SK-N-SH (cell line): ENCODE data around the gene TBC1D3B. TPM values are rescaled to one million over a fixed set of nuclear protein-coding genes. Genes with fewer than 3 reads are reported as not detected.

ENCODE experiments used
- CTCF ChIA-PET: fragments of 300-600, 350-600 bp; formaldehyde crosslinking; extraction: SDS; loops from one replicate; lab custom pipeline; 2021; lab: Yijun Ruan, JAX
- POLR2A ChIA-PET: fragments of 350-600 bp; sonication (Branson Sonifier 250); formaldehyde crosslinking; extraction: SDS; loops from one replicate; lab custom pipeline; 2020; ENCODE audit warnings: antibody characterized with exemption, inconsistent platforms; lab: Yijun Ruan, JAX
- DNase-seq: peaks from one replicate; pipeline ENCODE4 v3.0.0; 2012
- H2AFZ ChIP-seq: fragments of 200-600 bp; sonication (generic); 2 replicates; pipeline ENCODE4 v1.8.1; 2016; ENCODE audit warnings: antibody characterized with exemption, mild to moderate bottlenecking, low read depth
- H3F3A ChIP-seq: fragments of 200-600 bp; sonication (generic); replicated peaks from 2 replicates; pipeline ENCODE3; 2016; ENCODE audit warnings: antibody characterized with exemption, mild to moderate bottlenecking; ENCODE audit not compliant: insufficient read depth
- H3K27ac ChIP-seq, 2 experiments: fragments of 200-500 bp in 1 of 2; fragments of 200-600 bp in 1 of 2; sonication (Bioruptor generic) in 1 of 2; sonication (generic), shearing (Covaris generic) in 1 of 2; 2 replicates each; pipeline versions ENCODE4 v1.5.1 to v1.6.1; 2014 to 2016; ENCODE audit warnings: low read depth in 2 of 2, inconsistent platforms in 1 of 2, low read length in 1 of 2, mild to moderate bottlenecking in 1 of 2, mixed read lengths in 1 of 2
- H3K27me3 ChIP-seq: fragments of 200-600 bp; sonication (generic), shearing (Covaris generic); 2 replicates; pipeline ENCODE4 v1.6.1; 2016; ENCODE audit warnings: mixed run types; ENCODE audit not compliant: insufficient read depth
- H3K36me3 ChIP-seq, 2 experiments: fragments of 200-500 bp in 1 of 2; fragments of 200-600 bp in 1 of 2; sonication (Bioruptor generic) in 1 of 2; sonication (generic) in 1 of 2; replicated peaks in 1 of 2; 2 replicates each; pipeline versions ENCODE3 to v1.5.1; 2014 to 2016; ENCODE audit warnings: low read length in 1 of 2, mild to moderate bottlenecking in 1 of 2; ENCODE audit not compliant: insufficient read depth in 2 of 2, control insufficient read depth in 1 of 2
- H3K4me1 ChIP-seq, 2 experiments: fragments of 200-500 bp in 1 of 2; fragments of 200-600 bp in 1 of 2; sonication (Bioruptor generic) in 1 of 2; sonication (generic), shearing (Covaris generic) in 1 of 2; 2 replicates each; pipeline versions ENCODE4 v1.5.1 to v1.6.1; 2014 to 2016; ENCODE audit warnings: low read depth in 1 of 2, low read length in 1 of 2, mixed run types in 1 of 2; ENCODE audit not compliant: insufficient read depth in 2 of 2, control insufficient read depth in 1 of 2
- H3K4me2 ChIP-seq: fragments of 200-600 bp; sonication (generic), shearing (Covaris generic); 2 replicates; pipeline ENCODE4 v1.6.1; 2017; ENCODE audit warnings: mixed run types
- H3K4me3 ChIP-seq, 2 experiments: fragments of 200-500 bp in 1 of 2; fragments of 200-600 bp in 1 of 2; sonication (Bioruptor generic) in 1 of 2; sonication (generic), shearing (Covaris generic) in 1 of 2; 2 replicates each; pipeline versions ENCODE4 v1.5.1 to v1.8.1; 2014 to 2016; ENCODE audit warnings: low read depth in 2 of 2, inconsistent platforms in 1 of 2, low read length in 1 of 2, mild to moderate bottlenecking in 1 of 2, mixed read lengths in 1 of 2, moderate library complexity in 1 of 2
- H3K79me2 ChIP-seq: fragments of 200-600 bp; sonication (generic); 2 replicates; pipeline ENCODE4 v1.8.1; 2017; ENCODE audit warnings: mild to moderate bottlenecking; ENCODE audit not compliant: insufficient read depth
- H3K9ac ChIP-seq: fragments of 200-600 bp; sonication (generic); 2 replicates; pipeline ENCODE4 v1.6.1; 2017; ENCODE audit warnings: mixed run types
- H3K9me2 ChIP-seq: fragments of 200-600 bp; sonication (generic); 2 replicates; pipeline ENCODE4 v1.6.1; 2017; ENCODE audit warnings: mixed run types
- H3K9me3 ChIP-seq: fragments of 200-600 bp; sonication (generic); 2 replicates; pipeline ENCODE4 v1.6.1; 2017; ENCODE audit warnings: mixed run types, mild to moderate bottlenecking, moderate library complexity
- H4K20me1 ChIP-seq: fragments of 200-600 bp; sonication (generic); 2 replicates; pipeline ENCODE4 v1.6.1; 2017; ENCODE audit warnings: mild to moderate bottlenecking, mixed run types; ENCODE audit not compliant: insufficient read depth
- FOSL2 ChIP-seq: IDR thresholded peaks from 2 replicates; pipeline ENCODE4 v1.4.0; 2012; ENCODE audit warnings: low read depth, mild to moderate bottlenecking, moderate library complexity, borderline replicate concordance
- FOXJ3 ChIP-seq: sonication (generic); formaldehyde crosslinking; IDR thresholded peaks from 2 replicates; pipeline ENCODE4 v1.5.1; 2020; ENCODE audit warnings: mild to moderate bottlenecking, missing genetic modification reagents
- FOXM1 ChIP-seq: IDR thresholded peaks from 2 replicates; pipeline ENCODE4 v1.4.0; 2012; ENCODE audit warnings: low read depth, mild to moderate bottlenecking
- IRF3 ChIP-seq: fragments of 150-350 bp; IDR thresholded peaks from 2 replicates; pipeline ENCODE4 v1.6.1; 2016; ENCODE audit warnings: mild to moderate bottlenecking, low read depth, low read length
- JUND ChIP-seq: IDR thresholded peaks from 2 replicates; pipeline ENCODE4 v1.4.0; 2012
- MAX ChIP-seq: IDR thresholded peaks from 2 replicates; pipeline ENCODE4 v1.4.0; 2012; ENCODE audit warnings: low read depth
- NRF1 ChIP-seq: IDR thresholded peaks from 2 replicates; pipeline ENCODE4 v1.6.1; 2012; ENCODE audit warnings: low read depth, mild to moderate bottlenecking, low read length
- POLR2AphosphoS5 ChIP-seq: IDR thresholded peaks from 2 replicates; pipeline ENCODE4 v1.6.1; 2012; ENCODE audit warnings: low read depth, low read length
- RAD21 ChIP-seq: IDR thresholded peaks from 2 replicates; pipeline ENCODE4 v1.6.1; 2012; ENCODE audit warnings: mild to moderate bottlenecking, low read length
- RCOR1 ChIP-seq: fragments of 150-350 bp; IDR thresholded peaks from 2 replicates; pipeline ENCODE4 v1.6.1; 2017; ENCODE audit warnings: antibody characterized with exemption, low read length
- REST ChIP-seq: IDR thresholded peaks from 2 replicates; pipeline ENCODE4 v1.6.1; 2012; ENCODE audit warnings: mild to moderate bottlenecking, low read depth, low read length, moderate library complexity
- RXRA ChIP-seq: IDR thresholded peaks from 2 replicates; pipeline ENCODE4 v1.4.0; 2012; ENCODE audit warnings: low read depth, mild to moderate bottlenecking, borderline replicate concordance
- SIN3A ChIP-seq: IDR thresholded peaks from 2 replicates; pipeline ENCODE4 v1.6.1; 2012; ENCODE audit warnings: low read depth, mild to moderate bottlenecking, low read length, moderate library complexity, borderline replicate concordance
- TAF1 ChIP-seq: IDR thresholded peaks from 2 replicates; pipeline ENCODE4 v1.6.1; 2012; ENCODE audit warnings: low read depth, mild to moderate bottlenecking, low read length, moderate library complexity, borderline replicate concordance
- TCF12 ChIP-seq: IDR thresholded peaks from 2 replicates; pipeline ENCODE4 v1.4.0; 2012
- USF1 ChIP-seq: IDR thresholded peaks from 2 replicates; pipeline ENCODE4 v1.4.0; 2012; ENCODE audit warnings: low read depth, borderline replicate concordance
- YY1 ChIP-seq: IDR thresholded peaks from 2 replicates; pipeline ENCODE4 v1.4.0; 2012; ENCODE audit warnings: low read depth, mild to moderate bottlenecking
- WGBS: methylation state at CpG from one replicate; pipeline ENCODE4 v1.1.6; 2017; ENCODE audit warnings: low lambda C conversion rate; 5-methylcytosine and 5-hydroxymethylcytosine counted together
- polyA plus RNA-seq, 3 experiments: library from polyadenylated mRNA; depleted of rRNA; stranded (reverse); fragments of >200 nt; gene quantifications; 2 replicates each; pipeline ENCODE4 v1.2.3, GENCODE V29; 2012

TBC1D3B gene
- polyA plus RNA-seq, 1 of the 3 experiments (the other 2 are of a cell fraction) = 3.7 TPM

- no peaks in the 10 kb centered on the region for H3K79me2 ChIP-seq
- H3K9me3 ChIP-seq = no peaks in the 10 kb centered on the region
- peaks cover 38% of the 10 kb centered on the region for H3K27me3 ChIP-seq
- H3K9me2 ChIP-seq = no peaks in the 10 kb centered on the region
- no peaks in the 10 kb centered on the region for H4K20me1 ChIP-seq
- no peak overlapping the region for H3K9ac ChIP-seq
- H3K27ac ChIP-seq = no peak overlapping the region
- no peaks in the 10 kb centered on the region for H3K36me3 ChIP-seq
- TF ChIP-seq FOSL2 = no peak
- no peak for TF ChIP-seq POLR2AphosphoS5
- no peak for TF ChIP-seq JUND
- TF ChIP-seq YY1 = no peak
- no peak for TF ChIP-seq IRF3
- TF ChIP-seq REST = no peak
- no peak for TF ChIP-seq SIN3A
- H3F3A ChIP-seq = no peaks in the 10 kb centered on the region
- POLR2A ChIA-PET = no interaction called here
- no peak overlapping the region for H3K4me2 ChIP-seq
- CTCF ChIA-PET = no interaction called here
- WGBS = under 1% methylated on average over 3 of the region's 3 CpGs
- H2AFZ ChIP-seq = no peak overlapping the region
- no peak overlapping the region for H3K4me3 ChIP-seq
- DNase-seq = no peak
- H3K4me1 ChIP-seq = no peaks in the 10 kb centered on the region
Measured at GRCh38 chr17:36196131-36196486, 19.7 kb upstream of the TBC1D3B start.

- H3K4me1 ChIP-seq = no peaks in the 10 kb centered on the region
- no peaks in the 10 kb centered on the region for H3K79me2 ChIP-seq
- H4K20me1 ChIP-seq = no peaks in the 10 kb centered on the region
- no peaks in the 10 kb centered on the region for H3K9me2 ChIP-seq
- no peak for DNase-seq
- H2AFZ ChIP-seq = no peak overlapping the region
- H3K27ac ChIP-seq = no peak overlapping the region
- no peak overlapping the region for H3K4me2 ChIP-seq
- H3K4me3 ChIP-seq = no peak overlapping the region
- no peak overlapping the region for H3K9ac ChIP-seq
- H3F3A ChIP-seq = no peaks in the 10 kb centered on the region
- no peak for TF ChIP-seq MAX
- no peak for TF ChIP-seq TAF1
- TF ChIP-seq RXRA = no peak
- TF ChIP-seq FOSL2 = no peak
- no peak for TF ChIP-seq JUND
- TF ChIP-seq YY1 = no peak
- TF ChIP-seq FOXJ3 (CRISPR knock-in tag) = no peak
- TF ChIP-seq USF1 = no peak
- no peak for TF ChIP-seq NRF1
- TF ChIP-seq RCOR1 = no peak
- no peak for TF ChIP-seq FOXM1
- no peak for TF ChIP-seq TCF12
- no peak for TF ChIP-seq RAD21
- TF ChIP-seq IRF3 = no peak
- 26% methylated on average over 10 of the region's 10 CpGs for WGBS
- no peaks in the 10 kb centered on the region for H3K9me3 ChIP-seq
- H3K36me3 ChIP-seq = no peaks in the 10 kb centered on the region
- POLR2A ChIA-PET = no interaction called here
- H3K27me3 ChIP-seq = peaks cover 38% of the 10 kb centered on the region
- CTCF ChIA-PET = no interaction called here
Measured at GRCh38 chr17:36195434-36196130, 19.1 kb upstream of the TBC1D3B start.
